T-helper 1 cell treated with Interleukin-12 subunit alpha and Interleukin-12 subunit beta and Interleukin-4 antibody, amounts not matched to agents 30 ng/mL and 1 ng/mL, for 36 hours (primary cell): Measurements from ENCODE around the gene NEGR1. TPM values are rescaled to one million over a fixed set of nuclear protein-coding genes. Genes with fewer than 3 reads are reported as not detected.
"Not testable (repeated sequence)": the region's sequence is repeated elsewhere in the genome, so short reads cannot be mapped to it uniquely, and the experiment has no call there.

Experiments used
- intact Hi-C: fragments of 100-400 bp; cut with micrococcal nuclease; formaldehyde crosslinking; loops from one replicate; pipeline ENCODE4 v1.15.1; 2024
- total RNA-seq: library from RNA; stranded (reverse); gene quantifications from 2 replicates; pipeline ENCODE4 v1.2.3, GENCODE V29; 2022

Gene NEGR1
- total RNA-seq, 1 donor from 2014 or later, result not detected

GRCh38 chr1:72235931-72236330, 46.4 kb downstream of the NEGR1 start:
- intact Hi-C loops, result not testable (repeated sequence)

- intact Hi-C loops, result no loop called here
Observed at GRCh38 chr1:72235062-72235461, 47.3 kb downstream of the NEGR1 start.

- intact Hi-C loops, result no loop called here
Observed at GRCh38 chr1:72230746-72231145, 51.6 kb downstream of the NEGR1 start.

- intact Hi-C loops, result no loop called here
Observed at GRCh38 chr1:72229893-72230292, 52.4 kb downstream of the NEGR1 start.

- intact Hi-C loops, result no loop called here
Observed at GRCh38 chr1:72227667-72228066, 54.7 kb downstream of the NEGR1 start.

- intact Hi-C loops, result no loop called here
Observed at GRCh38 chr1:72224506-72224905, 57.8 kb downstream of the NEGR1 start.

GRCh38 chr1:72221811-72222210, 60.5 kb downstream of the NEGR1 start:
- intact Hi-C loops, result no loop called here

- intact Hi-C loops, result no loop called here
Observed at GRCh38 chr1:72218141-72218739, 64.1 kb downstream of the NEGR1 start.

GRCh38 chr1:72207059-72207458, 75.3 kb downstream of the NEGR1 start:
- intact Hi-C loops, result no loop called here

GRCh38 chr1:72202761-72203160, 79.6 kb downstream of the NEGR1 start:
- intact Hi-C loops, result no loop called here

GRCh38 chr1:72197786-72198185, 84.6 kb downstream of the NEGR1 start:
- intact Hi-C loops, result no loop called here

GRCh38 chr1:72186733-72187307, 95.5 kb downstream of the NEGR1 start:
- intact Hi-C loops, result no loop called here

GRCh38 chr1:72184099-72184701, 98.1 kb downstream of the NEGR1 start:
- intact Hi-C loops, result no loop called here

- intact Hi-C loops, result no loop called here
Observed at GRCh38 chr1:72182859-72183258, 99.5 kb downstream of the NEGR1 start.

GRCh38 chr1:72178266-72178665, 104.1 kb downstream of the NEGR1 start:
- intact Hi-C loops, result no loop called here

- intact Hi-C loops, result no loop called here
Observed at GRCh38 chr1:72177711-72178110, 104.6 kb downstream of the NEGR1 start.

- intact Hi-C loops, result no loop called here
Observed at GRCh38 chr1:72170246-72170645, 112.1 kb downstream of the NEGR1 start.

- intact Hi-C loops, result no loop called here
Observed at GRCh38 chr1:72166426-72166825, 115.9 kb downstream of the NEGR1 start.

- intact Hi-C loops, result no loop called here
Observed at GRCh38 chr1:72150508-72150907, 131.8 kb downstream of the NEGR1 start.

- intact Hi-C loops, result no loop called here
Observed at GRCh38 chr1:72141875-72142274, 140.5 kb downstream of the NEGR1 start.

GRCh38 chr1:72140222-72140621, 142.1 kb downstream of the NEGR1 start:
- intact Hi-C loops, result no loop called here

GRCh38 chr1:72137656-72138055, 144.7 kb downstream of the NEGR1 start:
- intact Hi-C loops, result no loop called here

GRCh38 chr1:72129869-72130268, 152.5 kb downstream of the NEGR1 start:
- intact Hi-C loops, result no loop called here
